GM03348 (cell line): Measurements from ENCODE around the gene ANTXR2.

Experiments
- DNase-seq: peaks from one replicate; pipeline ENCODE4 v3.0.0; 2012; ENCODE audit warnings: low spot score

The ANTXR2 gene

GRCh38 chr4:79863333-79863732, 209.7 kb downstream of the ANTXR2 start:
- no peak for DNase-seq

DNA sequence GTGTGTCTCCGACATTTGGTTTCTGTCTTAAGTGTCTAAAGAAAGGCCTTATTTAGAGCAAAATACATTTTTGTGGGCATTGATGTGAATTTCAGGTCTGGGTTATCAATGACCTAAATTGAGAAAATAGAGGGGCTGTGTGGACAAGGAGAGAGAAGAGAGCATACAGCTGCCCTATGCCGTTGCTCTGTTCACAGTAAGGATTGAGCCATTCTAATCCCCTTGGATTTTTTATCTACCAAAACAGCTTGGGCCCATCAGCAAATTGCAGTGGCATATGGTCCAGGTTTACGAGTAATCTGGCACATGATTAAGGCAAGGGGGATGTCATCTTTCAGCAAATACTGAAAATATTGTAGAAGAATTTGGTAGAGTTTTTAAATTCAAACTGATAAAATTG, 210.2 kb downstream of the ANTXR2 start:
- no peak for DNase-seq

DNA sequence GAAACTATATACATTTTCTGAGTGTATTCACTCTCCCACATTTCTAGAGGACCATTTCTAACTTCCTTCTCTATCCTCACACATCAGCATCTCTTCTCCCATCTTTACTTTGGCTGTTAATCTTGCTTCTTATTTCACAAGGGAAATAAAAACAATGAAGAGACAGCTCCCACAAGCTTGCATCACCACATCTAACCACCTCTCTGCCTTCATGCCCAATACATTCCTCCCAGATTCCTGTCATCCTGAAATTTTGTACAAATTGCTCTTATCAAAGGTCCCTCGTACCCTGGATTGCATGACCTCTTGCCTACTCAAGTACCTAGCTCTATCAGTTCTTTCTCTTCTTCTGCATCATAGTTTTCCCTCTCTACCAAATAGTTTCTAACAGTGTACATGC, 215.2 kb downstream of the ANTXR2 start:
- DNase-seq = no peak

DNA sequence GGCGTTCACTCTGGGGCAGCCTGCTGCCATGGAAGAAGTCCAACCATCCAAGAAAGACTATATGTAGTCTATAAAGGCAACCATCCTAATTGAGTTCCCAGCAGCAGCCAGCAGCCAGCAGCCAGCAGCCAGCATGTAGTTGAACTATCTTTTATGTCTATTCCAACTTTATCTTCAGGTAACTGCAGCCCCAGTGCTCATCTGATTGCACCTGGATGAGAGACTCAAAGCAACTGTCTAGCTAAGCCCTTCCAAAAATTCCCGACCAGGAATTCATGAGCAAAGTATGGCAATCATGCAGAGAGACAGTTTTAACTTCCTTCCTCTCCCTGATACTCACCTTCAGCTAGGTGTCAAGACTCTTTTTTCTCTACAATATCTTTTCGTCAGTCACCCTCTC, 216.8 kb downstream of the ANTXR2 start:
- no peak for DNase-seq

DNA sequence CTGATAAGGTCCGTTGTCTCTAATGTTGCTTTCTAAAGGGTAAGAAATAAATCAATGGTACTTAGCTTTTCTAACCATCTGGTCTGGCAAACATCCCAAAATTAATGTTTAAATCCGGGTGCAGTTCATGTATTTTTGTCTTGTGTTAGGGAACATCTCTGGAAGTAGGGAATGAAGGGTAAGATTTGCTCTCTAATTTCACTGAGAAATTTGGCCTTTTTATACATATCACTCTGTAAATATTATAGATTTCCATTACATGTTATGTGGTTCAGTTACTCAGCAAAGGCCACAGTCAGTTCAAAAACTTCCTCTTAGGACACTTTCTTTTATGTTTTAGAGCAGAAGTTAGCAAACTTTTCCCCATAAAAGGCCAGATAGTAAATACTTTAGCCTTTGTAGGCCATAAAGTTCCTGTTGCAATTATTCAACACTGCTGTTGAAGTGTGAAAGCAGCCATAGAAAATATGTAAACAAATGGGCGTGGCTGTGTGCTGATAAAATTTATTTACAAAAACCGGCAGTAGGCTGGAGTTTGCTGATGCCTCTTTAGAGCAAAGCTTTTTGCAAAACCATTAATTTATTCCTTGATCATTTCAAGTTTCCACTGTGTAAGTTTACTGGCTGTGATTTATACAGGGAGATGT, 218.1 kb downstream of the ANTXR2 start:
- DNase-seq = no peak

DNA sequence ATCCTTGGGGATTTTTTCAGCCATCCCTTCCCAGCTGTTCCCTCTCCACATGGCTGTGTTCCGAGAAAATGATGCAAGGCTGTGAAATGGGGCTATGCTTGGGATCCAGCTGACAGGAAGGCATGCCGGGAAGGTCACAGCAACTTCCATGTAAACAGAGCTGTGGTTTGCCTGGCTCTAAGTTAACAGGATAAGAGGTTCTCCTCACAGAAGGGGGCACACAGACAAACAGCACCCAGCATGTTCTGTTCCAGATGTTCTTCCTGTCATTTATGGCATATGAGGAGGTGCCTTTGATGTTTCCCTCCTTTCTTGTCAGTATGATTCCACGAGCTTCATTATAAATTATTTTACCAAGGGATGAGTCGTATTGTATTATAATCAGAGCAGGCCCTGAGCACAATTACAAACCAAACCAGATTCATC, 220.7 kb downstream of the ANTXR2 start:
- peak; percentile 11 for DNase-seq

- peak; percentile 4 for DNase-seq
Observed at GRCh38 chr4:79851625-79852304, 221.3 kb downstream of the ANTXR2 start.
